NK-92 (cell line): Measurements from ENCODE around the gene LENG9.

ENCODE experiments used
- DNase-seq: peaks from one replicate; lab custom pipeline; 2025; ENCODE audit not compliant: unreplicated experiment; lab: John Stamatoyannopoulos, UW

Gene LENG9

GRCh38 chr19:54444737-54445136, 18.8 kb downstream of the LENG9 start:
- DNase-seq, result no peak

- no peak for DNase-seq
These were observed 22.9 kb downstream of the LENG9 start for GRCh38 chr19:54440641-54441040.

- DNase-seq, result no peak
These were observed 24.3 kb downstream of the LENG9 start for GRCh38 chr19:54439174-54439851.

GRCh38 chr19:54436628-54437252, 26.8 kb downstream of the LENG9 start:
- DNase-seq, result no peak

- no peak for DNase-seq
These were observed 27.5 kb downstream of the LENG9 start for GRCh38 chr19:54436031-54436523.

GRCh38 chr19:54435551-54436016, 28.0 kb downstream of the LENG9 start:
- no peak for DNase-seq

- no peak for DNase-seq
These were observed 28.7 kb downstream of the LENG9 start for GRCh38 chr19:54434873-54435214.

GRCh38 chr19:54434112-54434872, 29.3 kb downstream of the LENG9 start:
- no peak for DNase-seq

GRCh38 chr19:54433697-54434096, 29.9 kb downstream of the LENG9 start:
- no peak for DNase-seq

- no peak for DNase-seq
These were observed 31.3 kb downstream of the LENG9 start for GRCh38 chr19:54432144-54432738.

GRCh38 chr19:54431255-54431838, 32.2 kb downstream of the LENG9 start:
- no peak for DNase-seq

GRCh38 chr19:54430306-54431254, 33.0 kb downstream of the LENG9 start:
- DNase-seq, result no peak

GRCh38 chr19:54429545-54430227, 33.9 kb downstream of the LENG9 start:
- DNase-seq, result no peak

- DNase-seq, result no peak
These were observed 34.4 kb downstream of the LENG9 start for GRCh38 chr19:54429176-54429495.

GRCh38 chr19:54428323-54429175, 35.0 kb downstream of the LENG9 start:
- no peak for DNase-seq

GRCh38 chr19:54427586-54427985, 36.0 kb downstream of the LENG9 start:
- no peak for DNase-seq

GRCh38 chr19:54426291-54426931, 37.2 kb downstream of the LENG9 start:
- DNase-seq, result no peak

GRCh38 chr19:54425382-54425723, 38.2 kb downstream of the LENG9 start:
- no peak for DNase-seq
